OCI-LY1 (cell line): ENCODE results near the gene STAG1.
"Not testable (repeated sequence)": the region's sequence is repeated elsewhere in the genome, so short reads cannot be mapped to it uniquely, and the experiment has no call there.

ENCODE experiments used
- H2AFZ ChIP-seq: fragments of 200-600 bp; sonication (generic), shearing (Covaris generic); 2 replicates; pipeline ENCODE4 v1.6.0; 2014; ENCODE audit warnings: antibody characterized with exemption, mild to moderate bottlenecking, low read length
- H3F3A ChIP-seq: fragments of 200-600 bp; sonication (generic), shearing (Covaris generic); 2 replicates; pipeline ENCODE4 v1.6.0; 2014; ENCODE audit warnings: mild to moderate bottlenecking, antibody characterized with exemption, low read length, moderate library complexity; ENCODE audit not compliant: insufficient read depth
- H3K27ac ChIP-seq: fragments of 200-600 bp; sonication (generic); 2 replicates; pipeline ENCODE4 v1.5.1; 2014; ENCODE audit warnings: low read length, mixed run types, mild to moderate bottlenecking, low read depth; ENCODE audit not compliant: poor library complexity, severe bottlenecking
- H3K27me3 ChIP-seq: fragments of 200-600 bp; sonication (generic); 2 replicates; pipeline ENCODE4 v1.6.0; 2014; ENCODE audit warnings: antibody characterized with exemption, mild to moderate bottlenecking, low read length, moderate library complexity; ENCODE audit not compliant: insufficient read depth
- H3K36me3 ChIP-seq: fragments of 200-600 bp; sonication (generic); 2 replicates; pipeline ENCODE4 v1.6.1; 2014; ENCODE audit warnings: mild to moderate bottlenecking, antibody characterized with exemption, low read length, moderate library complexity, mixed read lengths; ENCODE audit not compliant: insufficient read depth
- H3K4me1 ChIP-seq: fragments of 200-600 bp; sonication (generic); 2 replicates; pipeline ENCODE4 v1.5.1; 2014; ENCODE audit warnings: mild to moderate bottlenecking, low read length, moderate library complexity; ENCODE audit not compliant: insufficient read depth, severe bottlenecking
- H3K4me2 ChIP-seq: fragments of 200-600 bp; sonication (generic), shearing (Covaris generic); 2 replicates; pipeline ENCODE4 v1.6.1; 2014; ENCODE audit warnings: low read length
- H3K4me3 ChIP-seq: fragments of 200-600 bp; sonication (generic); 2 replicates; pipeline ENCODE4 v1.5.1; 2014; ENCODE audit warnings: low read length, low read depth, mild to moderate bottlenecking, mixed read lengths; ENCODE audit not compliant: poor library complexity, severe bottlenecking
- H3K79me2 ChIP-seq: fragments of 200-600 bp; shearing (Covaris generic); 2 replicates; pipeline ENCODE4 v1.6.1; 2016; ENCODE audit warnings: mixed run types, low read length, mixed read lengths; ENCODE audit not compliant: insufficient read depth
- H3K9ac ChIP-seq: fragments of 200-600 bp; sonication (generic), shearing (Covaris generic); 2 replicates; pipeline ENCODE4 v1.6.1; 2014; ENCODE audit warnings: mild to moderate bottlenecking, low read length, mixed read lengths
- H3K9me2 ChIP-seq: fragments of 200-600 bp; sonication (generic), shearing (Covaris generic); 2 replicates; pipeline ENCODE4 v1.6.1; 2014; ENCODE audit warnings: low read depth, mild to moderate bottlenecking, low read length, mixed read lengths
- H3K9me3 ChIP-seq: fragments of 200-600 bp; shearing (Covaris generic); 2 replicates; pipeline ENCODE4 v1.6.1; 2014; ENCODE audit warnings: low read length, mixed read lengths
- H4K20me1 ChIP-seq: fragments of 200-600 bp; sonication (generic), shearing (Covaris generic); 2 replicates; pipeline ENCODE4 v1.6.0; 2016; ENCODE audit warnings: mild to moderate bottlenecking, low read length; ENCODE audit not compliant: insufficient read depth
- CTCF ChIP-seq: fragments of 200-600 bp; sonication (generic), shearing (Covaris generic); IDR thresholded peaks from 2 replicates; pipeline ENCODE4 v1.5.1; 2017; ENCODE audit warnings: mild to moderate bottlenecking, antibody characterized with exemption, low read length, moderate library complexity, mixed read lengths
- EZH2 ChIP-seq: fragments of 200-600 bp; sonication (generic), shearing (Covaris generic); IDR thresholded peaks from 2 replicates; pipeline ENCODE4 v1.8.0; 2017; ENCODE audit warnings: borderline replicate concordance, mixed run types, mild to moderate bottlenecking, antibody characterized with exemption, low read length, moderate library complexity, mixed read lengths

Gene STAG1

GRCh38 chr3:136671921-136672320 lies 80.3 kb downstream of the STAG1 start:
- Histone ChIP-seq H3K79me2 (peaks cover 73% of the 10 kb centered on the region), H2AFZ (no peak overlapping the region), H3K4me2 (no peak overlapping the region), H3K9ac (no peak overlapping the region), H3K9me2 (no peaks in the 10 kb centered on the region), H3K9me3 (no peaks in the 10 kb centered on the region), H3K36me3 (no peaks in the 10 kb centered on the region), H3F3A (no peaks in the 10 kb centered on the region), H4K20me1 (no peaks in the 10 kb centered on the region), H3K27ac (no peak overlapping the region), H3K27me3 (no peaks in the 10 kb centered on the region), H3K4me1 (peaks cover 19% of the 10 kb centered on the region), H3K4me3 (no peak overlapping the region)
- TF ChIP-seq CTCF: no peak
- TF ChIP-seq EZH2: no peak

GRCh38 chr3:136670166-136670565 lies 82.0 kb downstream of the STAG1 start:
- Histone ChIP-seq H3K36me3 (no peaks in the 10 kb centered on the region), H3K9ac (no peak overlapping the region), H3K4me1 (peaks cover 18% of the 10 kb centered on the region), H3F3A (no peaks in the 10 kb centered on the region), H3K4me2 (no peak overlapping the region), H4K20me1 (no peaks in the 10 kb centered on the region), H3K27ac (no peak overlapping the region), H3K9me3 (no peaks in the 10 kb centered on the region), H3K9me2 (no peaks in the 10 kb centered on the region), H2AFZ (no peak overlapping the region), H3K4me3 (no peak overlapping the region), H3K79me2 (peaks cover 64% of the 10 kb centered on the region), H3K27me3 (no peaks in the 10 kb centered on the region)
- TF ChIP-seq EZH2: no peak

- Histone ChIP-seq H3K79me2 (peaks cover 60% of the 10 kb centered on the region), H3K27ac (no peak overlapping the region), H3F3A (no peaks in the 10 kb centered on the region), H4K20me1 (no peaks in the 10 kb centered on the region), H3K4me1 (no peaks in the 10 kb centered on the region), H2AFZ (no peak overlapping the region), H3K27me3 (no peaks in the 10 kb centered on the region), H3K36me3 (no peaks in the 10 kb centered on the region), H3K4me2 (no peak overlapping the region), H3K4me3 (no peak overlapping the region), H3K9me2 (no peaks in the 10 kb centered on the region), H3K9me3 (no peaks in the 10 kb centered on the region), H3K9ac (no peak overlapping the region)
- TF ChIP-seq EZH2 (no peak), CTCF (no peak)
Observed at GRCh38 chr3:136667081-136667480, 85.1 kb downstream of the STAG1 start.

- peaks cover 55% of the 10 kb centered on the region for H3K79me2 ChIP-seq
- H2AFZ ChIP-seq, H3K27me3 ChIP-seq, H3K9me2 ChIP-seq, H3K9ac ChIP-seq, H3F3A ChIP-seq, H4K20me1 ChIP-seq, H3K4me1 ChIP-seq, H3K27ac ChIP-seq, H3K9me3 ChIP-seq, H3K4me3 ChIP-seq, H3K4me2 ChIP-seq, H3K36me3 ChIP-seq: not testable (repeated sequence)
Observed at GRCh38 chr3:136666301-136666700, 85.9 kb downstream of the STAG1 start.
